GM19035 (cell line): ENCODE data around the gene CLUH.
"Not testable (repeated sequence)": the region's sequence is repeated elsewhere in the genome, so short reads cannot be mapped to it uniquely, and the experiment has no call there.

Experiments used
- ATAC-seq: cut with Tn5 transposase; IDR thresholded peaks from one replicate; pipeline ENCODE4 v1.9.1; 2021; ENCODE audit not compliant: unreplicated experiment

The CLUH gene

GRCh38 chr17:2688351-2689342 lies 22.9 kb downstream of the CLUH start:
- no peak for ATAC-seq

- ATAC-seq = no peak
Observed at GRCh38 chr17:2687074-2687418, 24.5 kb downstream of the CLUH start.

GRCh38 chr17:2685696-2686095 lies 25.9 kb downstream of the CLUH start:
- ATAC-seq = no peak

- no peak for ATAC-seq
Observed at GRCh38 chr17:2684549-2684948, 27.0 kb downstream of the CLUH start.

- ATAC-seq = no peak
Observed at GRCh38 chr17:2683912-2684311, 27.7 kb downstream of the CLUH start.

- ATAC-seq = no peak
Observed at GRCh38 chr17:2682176-2682938, 29.2 kb downstream of the CLUH start.

- no peak for ATAC-seq
Observed at GRCh38 chr17:2681650-2682049, 29.9 kb downstream of the CLUH start.

GRCh38 chr17:2680961-2681360 lies 30.6 kb downstream of the CLUH start:
- no peak for ATAC-seq

- ATAC-seq = not testable (repeated sequence)
Observed at GRCh38 chr17:2679247-2679646, 32.3 kb downstream of the CLUH start.

GRCh38 chr17:2672026-2672425 lies 39.5 kb downstream of the CLUH start:
- no peak for ATAC-seq

GRCh38 chr17:2660410-2660809 lies 51.2 kb downstream of the CLUH start:
- not testable (repeated sequence) for ATAC-seq

GRCh38 chr17:2659337-2659736 lies 52.2 kb downstream of the CLUH start:
- not testable (repeated sequence) for ATAC-seq

- ATAC-seq = no peak
Observed at GRCh38 chr17:2656283-2656682, 55.3 kb downstream of the CLUH start.

GRCh38 chr17:2655546-2655945 lies 56.0 kb downstream of the CLUH start:
- no peak for ATAC-seq

GRCh38 chr17:2652911-2653310 lies 58.7 kb downstream of the CLUH start:
- ATAC-seq = not testable (repeated sequence)

- no peak for ATAC-seq
Observed at GRCh38 chr17:2649191-2649590, 62.4 kb downstream of the CLUH start.

GRCh38 chr17:2647957-2648356 lies 63.6 kb downstream of the CLUH start:
- no peak for ATAC-seq

GRCh38 chr17:2644971-2645370 lies 66.6 kb downstream of the CLUH start:
- no peak for ATAC-seq
